H1 (cell line): Measurements from ENCODE around the gene PIAS1. TPM values are rescaled to one million over a fixed set of nuclear protein-coding genes. Genes with fewer than 3 reads are reported as not detected.

Experiments
- BACH1 ChIP-seq: IDR thresholded peaks from 2 replicates; pipeline ENCODE4 v1.6.1; 2012; ENCODE audit warnings: low read length, improper control_type of control experiment
- CBX8 ChIP-seq: fragments of 300-800, 300-1000 bp; sonication (generic); IDR thresholded peaks from 2 replicates; pipeline ENCODE4 v1.7.1; 2016; ENCODE audit warnings: low read depth, low read length, borderline replicate concordance
- CEBPB ChIP-seq: IDR thresholded peaks from 2 replicates; pipeline ENCODE4 v1.6.1; 2012; ENCODE audit warnings: low read depth, low read length
- CHD1 ChIP-seq: IDR thresholded peaks from 2 replicates; pipeline ENCODE4 v1.6.1; 2012; ENCODE audit warnings: low read depth, low read length, improper control_type of control experiment
- CREB1 ChIP-seq: IDR thresholded peaks from 2 replicates; pipeline ENCODE4 v1.6.1; 2012; ENCODE audit warnings: inconsistent platforms
- GABPA ChIP-seq: IDR thresholded peaks from 2 replicates; pipeline ENCODE4 v1.6.1; 2011; ENCODE audit warnings: mild to moderate bottlenecking, low read length, moderate library complexity, borderline replicate concordance; ENCODE audit not compliant: insufficient read depth
- GTF2F1 ChIP-seq: IDR thresholded peaks from 2 replicates; pipeline ENCODE4 v1.6.1; 2012; ENCODE audit warnings: low read depth, low read length, improper control_type of control experiment, borderline replicate concordance
- JUND ChIP-seq: IDR thresholded peaks from 2 replicates; pipeline ENCODE4 v1.6.1; 2011; ENCODE audit warnings: mild to moderate bottlenecking, improper control_type of control experiment, low read length
- KDM1A ChIP-seq: fragments of 200-600, 300-600 bp; sonication (generic); IDR thresholded peaks from 2 replicates; pipeline ENCODE4 v1.7.1; 2016; ENCODE audit warnings: mild to moderate bottlenecking, low read length, borderline replicate concordance
- KDM4A ChIP-seq: IDR thresholded peaks from one replicate; pipeline ENCODE4 v1.7.1; 2012; ENCODE audit warnings: low read depth, mild to moderate bottlenecking, moderate library complexity, low read length, inconsistent platforms; ENCODE audit not compliant: severe bottlenecking
- NANOG ChIP-seq: IDR thresholded peaks from 2 replicates; pipeline ENCODE4 v1.6.1; 2011; ENCODE audit warnings: low read length, low read depth, mild to moderate bottlenecking, inconsistent platforms; ENCODE audit not compliant: insufficient read depth, poor library complexity, severe bottlenecking
- POLR2A ChIP-seq, 2 experiments: IDR thresholded peaks; 1 replicate in 1 of 2; 2 replicates in 1 of 2; pipeline ENCODE4 v1.6.1; 2011; ENCODE audit warnings: low read depth in 2 of 2, low read length in 2 of 2, mild to moderate bottlenecking in 2 of 2; ENCODE audit errors: control extremely low read depth in 1 of 2
- SIX5 ChIP-seq: IDR thresholded peaks from 2 replicates; pipeline ENCODE4 v1.6.1; 2011; ENCODE audit warnings: mild to moderate bottlenecking, low read depth, low read length
- SRF ChIP-seq: IDR thresholded peaks from 2 replicates; pipeline ENCODE4 v1.6.1; 2011; ENCODE audit warnings: mild to moderate bottlenecking, low read depth, low read length, moderate library complexity
- TBP ChIP-seq: IDR thresholded peaks from 2 replicates; pipeline ENCODE4 v1.6.1; 2011; ENCODE audit warnings: low read depth, low read length, improper control_type of control experiment
- TCF12 ChIP-seq: IDR thresholded peaks from 2 replicates; pipeline ENCODE4 v1.6.1; 2011; ENCODE audit warnings: low read depth, mild to moderate bottlenecking, low read length
- YY1 ChIP-seq: IDR thresholded peaks from 2 replicates; pipeline ENCODE4 v1.6.1; 2011; ENCODE audit warnings: low read depth, mild to moderate bottlenecking, low read length
- polyA plus RNA-seq, 7 experiments: library from polyadenylated mRNA; depleted of rRNA in 3 of 7; stranded (reverse) in 5 of 7; unstranded in 2 of 7; fragments of >200 nt in 5 of 7; fragments of 200-250 nt in 2 of 7; gene quantifications; 1 replicate in 5 of 7; 2 replicates in 1 of 7; 4 replicates in 1 of 7; pipeline versions ENCODE4 v1.2.1 to v1.2.3, GENCODE V29; 2011 to 2013; ENCODE audit warnings: missing spikeins in 2 of 7, mixed read lengths in 2 of 7
- total RNA-seq: library from RNA; stranded (reverse); fragmentation: NEBNext Ultra II Directional; extraction: Animal tissue kit (Norgen Biotek cat#: 25700); gene quantifications from 2 replicates; pipeline ENCODE4 v1.2.1, GENCODE V29; 2021
- TF ChIP-seq, protein P1 (sequence below): IDR thresholded peaks from 2 replicates; pipeline ENCODE4 v1.6.1; 2012; ENCODE audit warnings: inconsistent platforms
- TF ChIP-seq, protein P2 (sequence below): IDR thresholded peaks from 2 replicates; pipeline ENCODE4 v1.6.1; 2011; ENCODE audit warnings: low read length, improper control_type of control experiment
- TF ChIP-seq, protein P3 (sequence below): IDR thresholded peaks from 2 replicates; pipeline ENCODE4 v1.6.1; 2012; ENCODE audit warnings: low read length, inconsistent platforms

The PIAS1 gene
- total and polyA plus RNA-seq, 2 of the 8 experiments (the other 6 are each of a cell fraction or from before 2014, with no cell fraction given) = 30.8 to 34.5 TPM

DNA sequence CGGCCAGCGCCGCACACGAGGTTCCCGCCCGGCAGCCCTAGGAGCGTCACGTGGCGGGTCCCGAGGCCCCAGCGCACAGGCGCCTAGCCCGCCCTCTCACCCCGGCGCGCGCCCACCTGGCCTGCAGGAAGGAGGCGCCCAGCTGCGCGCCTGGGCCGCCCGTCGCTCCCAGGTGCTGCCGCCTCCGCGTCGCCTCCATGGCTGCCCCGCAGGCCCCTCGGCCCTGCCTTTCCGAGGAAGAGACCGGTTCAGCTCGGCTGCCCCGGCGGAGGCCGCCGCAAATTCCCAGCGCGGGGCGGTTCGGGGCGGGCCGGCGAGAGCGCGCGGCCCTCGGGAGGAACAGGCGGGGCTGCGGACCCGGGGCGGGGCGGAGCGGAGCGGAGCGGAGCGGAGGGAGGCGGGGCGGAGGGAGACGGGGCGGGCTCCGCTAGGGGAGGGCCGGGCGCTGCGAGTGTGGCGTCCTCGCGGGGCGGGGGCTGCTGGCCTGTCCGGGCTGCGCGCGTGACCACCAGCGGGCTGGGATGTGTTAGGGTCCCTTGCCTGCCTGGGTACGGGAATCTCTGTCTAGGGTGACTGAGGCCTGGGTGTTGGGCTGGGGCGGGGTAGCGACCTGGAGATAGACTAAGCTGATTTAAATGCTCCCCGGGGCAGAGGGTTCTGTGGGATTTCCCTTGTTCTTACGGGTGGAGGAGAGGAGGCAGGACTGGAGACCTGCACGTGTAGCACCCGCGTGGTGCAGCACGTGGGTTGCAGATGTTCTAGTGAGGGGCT lies 175.5 kb downstream of the PIAS1 start, which contains the start of gene CLN6 (continued):
- no peak for TF ChIP-seq TCF12
- TF ChIP-seq, protein P1, sequence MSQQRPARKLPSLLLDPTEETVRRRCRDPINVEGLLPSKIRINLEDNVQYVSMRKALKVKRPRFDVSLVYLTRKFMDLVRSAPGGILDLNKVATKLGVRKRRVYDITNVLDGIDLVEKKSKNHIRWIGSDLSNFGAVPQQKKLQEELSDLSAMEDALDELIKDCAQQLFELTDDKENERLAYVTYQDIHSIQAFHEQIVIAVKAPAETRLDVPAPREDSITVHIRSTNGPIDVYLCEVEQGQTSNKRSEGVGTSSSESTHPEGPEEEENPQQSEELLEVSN = peak; percentile 97; the same call in 1 of the 2 replicates
- TF ChIP-seq CBX8 = no peak
- TF ChIP-seq GTF2F1 = no peak
- no peak for TF ChIP-seq SRF
- TF ChIP-seq KDM1A = no peak
- no peak for TF ChIP-seq GABPA
- peak; percentile 86 for TF ChIP-seq KDM4A
- TF ChIP-seq CEBPB = no peak
- TF ChIP-seq BACH1 = no peak
- TF ChIP-seq SIX5 = no peak
- 0 out of 2 replicates have a peak, but pooled peaks have one; percentile 45 for TF ChIP-seq YY1
- TF ChIP-seq NANOG = no peak
- TF ChIP-seq CREB1 = no peak; the same call in 1 of the 2 replicates
- peak; percentile 40 to 53; a peak in 2 of 3 replicates for TF ChIP-seq POLR2A (IDR thresholded peaks at IDR 0.05; ENCODE audit: control extremely low read depth in 1 of 2, low read depth in 2 of 2, low read length in 2 of 2)
- TF ChIP-seq, protein P2, sequence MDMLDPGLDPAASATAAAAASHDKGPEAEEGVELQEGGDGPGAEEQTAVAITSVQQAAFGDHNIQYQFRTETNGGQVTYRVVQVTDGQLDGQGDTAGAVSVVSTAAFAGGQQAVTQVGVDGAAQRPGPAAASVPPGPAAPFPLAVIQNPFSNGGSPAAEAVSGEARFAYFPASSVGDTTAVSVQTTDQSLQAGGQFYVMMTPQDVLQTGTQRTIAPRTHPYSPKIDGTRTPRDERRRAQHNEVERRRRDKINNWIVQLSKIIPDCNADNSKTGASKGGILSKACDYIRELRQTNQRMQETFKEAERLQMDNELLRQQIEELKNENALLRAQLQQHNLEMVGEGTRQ = peak; percentile 78
- TF ChIP-seq, protein P3, sequence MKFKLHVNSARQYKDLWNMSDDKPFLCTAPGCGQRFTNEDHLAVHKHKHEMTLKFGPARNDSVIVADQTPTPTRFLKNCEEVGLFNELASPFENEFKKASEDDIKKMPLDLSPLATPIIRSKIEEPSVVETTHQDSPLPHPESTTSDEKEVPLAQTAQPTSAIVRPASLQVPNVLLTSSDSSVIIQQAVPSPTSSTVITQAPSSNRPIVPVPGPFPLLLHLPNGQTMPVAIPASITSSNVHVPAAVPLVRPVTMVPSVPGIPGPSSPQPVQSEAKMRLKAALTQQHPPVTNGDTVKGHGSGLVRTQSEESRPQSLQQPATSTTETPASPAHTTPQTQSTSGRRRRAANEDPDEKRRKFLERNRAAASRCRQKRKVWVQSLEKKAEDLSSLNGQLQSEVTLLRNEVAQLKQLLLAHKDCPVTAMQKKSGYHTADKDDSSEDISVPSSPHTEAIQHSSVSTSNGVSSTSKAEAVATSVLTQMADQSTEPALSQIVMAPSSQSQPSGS = no peak
- peak; percentile 56; the same call in 1 of the 2 replicates for TF ChIP-seq TBP
- TF ChIP-seq JUND = no peak
- no peak for TF ChIP-seq CHD1
